ENCODE results near the gene HHAT.

Gene HHAT

GRCh38 chr1:210328746-210329503, at the start of gene HHAT:
Gene HHAT (plus strand): TSS chr1:210328902. CDS start chr1:210348976, 20,074 bp downstream.
- peak; percentile 24 for DNase-seq (ENCODE audit: low read depth)

GRCh38 chr1:210280221-210280620, 48.5 kb upstream of the HHAT start:
- no peak for DNase-seq (ENCODE audit: low read depth)

- no peak for DNase-seq (ENCODE audit: low read depth)
Observed at GRCh38 chr1:210288116-210288515, 40.6 kb upstream of the HHAT start.

GRCh38 chr1:210289248-210289647, 39.5 kb upstream of the HHAT start:
- DNase-seq (ENCODE audit: low read depth) = no peak

GRCh38 chr1:210291081-210291764, 37.5 kb upstream of the HHAT start:
- DNase-seq (ENCODE audit: low read depth) = no peak

GRCh38 chr1:210291786-210292230, 36.9 kb upstream of the HHAT start:
- no peak for DNase-seq (ENCODE audit: low read depth)

GRCh38 chr1:210292231-210292871, 36.4 kb upstream of the HHAT start:
- no peak for DNase-seq (ENCODE audit: low read depth)

GRCh38 chr1:210293171-210293607, 35.5 kb upstream of the HHAT start:
- DNase-seq (ENCODE audit: low read depth) = no peak

- no peak for DNase-seq (ENCODE audit: low read depth)
Observed at GRCh38 chr1:210294999-210295745, 33.5 kb upstream of the HHAT start.

GRCh38 chr1:210296682-210297081, 32.0 kb upstream of the HHAT start:
- DNase-seq (ENCODE audit: low read depth) = no peak

- no peak for DNase-seq (ENCODE audit: low read depth)
Observed at GRCh38 chr1:210298296-210298695, 30.4 kb upstream of the HHAT start.

- DNase-seq (ENCODE audit: low read depth) = no peak
Observed at GRCh38 chr1:210298936-210299335, 29.8 kb upstream of the HHAT start.

- DNase-seq (ENCODE audit: low read depth) = no peak
Observed at GRCh38 chr1:210299501-210299900, 29.2 kb upstream of the HHAT start.

- DNase-seq (ENCODE audit: low read depth) = no peak
Observed at GRCh38 chr1:210300923-210301614, 27.6 kb upstream of the HHAT start.

GRCh38 chr1:210301615-210302000, 27.1 kb upstream of the HHAT start:
- DNase-seq (ENCODE audit: low read depth) = no peak

GRCh38 chr1:210302501-210302900, 26.2 kb upstream of the HHAT start:
- DNase-seq (ENCODE audit: low read depth) = no peak

GRCh38 chr1:210303391-210303790, 25.3 kb upstream of the HHAT start:
- DNase-seq (ENCODE audit: low read depth) = no peak

- no peak for DNase-seq (ENCODE audit: low read depth)
Observed at GRCh38 chr1:210310562-210311153, 18.0 kb upstream of the HHAT start.

- no peak for DNase-seq (ENCODE audit: low read depth)
Observed at GRCh38 chr1:210311726-210312493, 16.8 kb upstream of the HHAT start.

GRCh38 chr1:210313046-210313595, 15.6 kb upstream of the HHAT start:
- no peak for DNase-seq (ENCODE audit: low read depth)
